ENCODE measurements around the gene MAML3.

Gene MAML3

GRCh38 chr4:139826426-139826825, 327.6 kb downstream of the MAML3 start:
- DNase-seq = no peak

GRCh38 chr4:139825523-139826014, 328.4 kb downstream of the MAML3 start:
- no peak for DNase-seq

DNA sequence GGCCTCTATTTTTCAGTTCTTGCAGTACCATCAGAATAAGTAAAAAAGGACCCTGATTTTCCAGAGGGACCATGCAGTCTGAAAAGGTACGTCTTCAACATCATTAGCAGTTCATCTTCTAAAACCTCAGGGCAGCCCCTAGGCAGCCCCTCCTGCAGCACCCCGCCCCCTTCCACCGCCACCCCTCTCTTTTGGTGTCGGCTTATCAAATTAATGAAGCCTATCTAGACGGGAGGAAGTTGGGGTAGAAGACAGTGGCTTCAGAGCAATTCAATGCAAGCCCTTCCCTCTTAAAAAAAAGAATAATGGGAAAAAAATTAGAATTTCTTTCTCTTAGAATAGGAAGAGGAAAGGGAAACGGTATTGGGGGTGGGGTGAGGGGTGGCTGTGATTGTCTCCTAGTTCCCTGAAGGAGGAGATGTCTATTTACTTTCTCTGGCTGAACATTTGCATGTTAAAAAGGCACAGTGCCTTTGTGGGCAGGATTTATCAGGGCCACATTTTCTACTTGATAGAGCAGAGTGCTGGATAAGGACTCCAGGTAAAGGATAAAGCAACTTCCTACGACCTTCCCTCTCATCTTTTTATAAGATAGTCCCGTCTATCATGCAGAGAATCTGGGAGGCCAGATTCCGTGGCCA, 329.0 kb downstream of the MAML3 start:
- no peak for DNase-seq

GRCh38 chr4:139823746-139824145, 330.2 kb downstream of the MAML3 start:
- no peak for DNase-seq

- DNase-seq = no peak
Measured at GRCh38 chr4:139823345-139823744, 330.6 kb downstream of the MAML3 start.

GRCh38 chr4:139822391-139822790, 331.6 kb downstream of the MAML3 start:
- no peak for DNase-seq

- no peak for DNase-seq
Measured at GRCh38 chr4:139819082-139819481, 334.9 kb downstream of the MAML3 start.

- no peak for DNase-seq
Measured at GRCh38 chr4:139817657-139818452, 336.1 kb downstream of the MAML3 start.

- no peak for DNase-seq
Measured at GRCh38 chr4:139816856-139817255, 337.1 kb downstream of the MAML3 start.

DNA sequence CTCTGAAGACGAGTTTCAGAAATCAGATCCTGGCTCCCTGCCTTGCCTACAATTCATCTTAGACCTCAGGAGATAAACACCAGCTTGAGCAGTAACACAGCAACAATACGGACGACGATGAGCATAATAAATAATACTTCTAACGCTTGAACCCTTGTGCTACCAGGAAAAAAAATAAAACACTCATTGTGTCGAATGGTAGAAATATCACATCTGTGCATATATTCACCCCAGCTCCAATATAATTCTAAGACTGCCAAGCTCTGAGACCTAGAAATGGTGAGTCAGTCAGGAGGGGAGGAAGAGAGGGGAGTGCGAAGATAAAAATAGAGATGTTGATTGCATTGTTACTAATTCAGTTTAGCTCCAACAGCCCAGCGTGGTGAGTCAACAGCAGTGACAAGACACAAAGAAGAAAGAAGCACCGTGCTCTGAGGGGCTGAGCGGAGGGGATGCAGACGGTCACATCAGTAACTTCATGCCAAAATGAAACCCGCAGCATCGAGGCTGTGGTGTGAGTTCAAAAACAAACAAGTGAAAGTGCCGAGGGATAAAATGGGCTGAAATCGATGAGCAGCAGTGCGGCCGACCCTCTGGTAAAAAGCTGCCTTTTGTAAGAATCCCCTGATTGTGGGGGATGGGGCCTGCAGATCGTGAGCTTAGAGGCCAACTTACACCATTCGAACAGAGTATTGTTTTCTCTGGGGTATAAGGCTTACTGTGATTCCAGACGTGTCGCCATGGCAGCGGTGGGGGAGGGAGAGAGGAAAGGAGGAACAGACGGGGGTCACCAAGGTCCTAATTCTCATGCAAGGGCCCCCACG, 338.0 kb downstream of the MAML3 start:
- no peak for DNase-seq

DNA sequence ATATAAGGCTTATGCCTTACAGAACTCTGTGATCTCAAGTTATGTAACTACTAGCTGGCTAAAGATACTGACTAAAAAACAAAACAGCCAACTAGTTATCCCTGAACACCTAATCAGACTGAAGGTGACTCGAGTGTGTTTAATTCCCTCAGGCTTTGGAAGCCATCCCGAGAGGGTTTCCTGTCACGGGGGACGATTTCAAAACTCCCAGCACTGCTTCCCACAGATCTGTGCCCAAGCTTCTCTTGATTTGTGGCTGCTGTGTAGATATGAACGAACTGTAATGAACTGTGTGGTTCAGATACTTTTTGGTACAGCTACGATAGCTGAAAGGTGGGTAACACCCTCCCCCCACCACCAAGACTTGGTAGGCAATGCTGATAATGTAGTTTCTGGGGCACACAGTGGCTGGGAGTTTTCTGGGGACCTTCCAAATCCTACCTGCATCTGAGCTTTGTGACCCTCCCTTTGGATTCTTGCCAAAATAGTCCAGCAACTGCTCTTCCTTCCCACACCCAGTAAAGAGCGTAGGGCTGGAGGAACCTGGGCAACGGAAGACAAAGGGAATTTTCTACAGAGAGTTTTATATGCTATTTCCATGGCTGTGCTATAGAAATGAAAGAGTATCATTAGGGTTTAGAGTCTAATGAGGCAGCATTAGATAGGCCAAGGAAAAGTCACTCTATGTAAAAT, 339.5 kb downstream of the MAML3 start:
- DNase-seq = no peak

DNA sequence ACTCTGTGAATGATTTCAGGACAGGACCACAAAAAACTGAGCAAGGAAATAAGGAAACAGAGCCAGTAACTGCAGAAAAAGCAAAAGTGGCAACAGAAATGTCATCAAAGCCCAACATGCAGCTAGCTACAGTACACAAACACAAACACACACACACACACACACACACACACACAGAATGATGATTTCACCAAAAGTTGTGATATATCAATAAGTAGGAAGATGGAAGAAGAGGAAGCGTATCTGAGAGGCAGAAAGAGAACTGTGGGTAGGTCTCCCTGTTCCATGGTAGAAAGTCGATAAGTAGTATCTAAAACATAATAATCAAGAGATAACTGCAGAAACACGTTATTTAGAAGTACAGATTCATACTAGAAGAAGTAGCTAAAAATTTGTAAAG, 340.1 kb downstream of the MAML3 start:
- DNase-seq = no peak

DNA sequence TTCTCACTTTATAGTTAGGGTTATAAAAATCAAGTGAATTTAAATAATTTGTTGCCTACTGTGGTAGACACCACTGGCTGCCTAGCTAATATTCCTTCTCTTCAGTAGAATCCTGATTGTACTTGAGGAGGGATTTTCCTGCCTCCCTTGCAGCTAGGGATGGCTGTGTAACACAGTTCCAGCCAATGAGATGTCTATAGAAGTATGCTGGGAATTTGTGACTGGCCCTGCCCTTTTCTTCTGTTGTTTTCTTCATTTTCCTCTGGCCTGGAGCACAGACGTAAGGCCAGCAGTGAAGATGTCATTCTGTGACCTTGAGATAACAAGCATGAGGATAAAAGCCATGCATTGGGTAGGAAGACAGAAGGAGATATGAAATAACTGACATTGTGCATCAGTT, 343.3 kb downstream of the MAML3 start:
- no peak for DNase-seq

- DNase-seq = no peak
Measured at GRCh38 chr4:139809757-139810140, 344.2 kb downstream of the MAML3 start.

DNA sequence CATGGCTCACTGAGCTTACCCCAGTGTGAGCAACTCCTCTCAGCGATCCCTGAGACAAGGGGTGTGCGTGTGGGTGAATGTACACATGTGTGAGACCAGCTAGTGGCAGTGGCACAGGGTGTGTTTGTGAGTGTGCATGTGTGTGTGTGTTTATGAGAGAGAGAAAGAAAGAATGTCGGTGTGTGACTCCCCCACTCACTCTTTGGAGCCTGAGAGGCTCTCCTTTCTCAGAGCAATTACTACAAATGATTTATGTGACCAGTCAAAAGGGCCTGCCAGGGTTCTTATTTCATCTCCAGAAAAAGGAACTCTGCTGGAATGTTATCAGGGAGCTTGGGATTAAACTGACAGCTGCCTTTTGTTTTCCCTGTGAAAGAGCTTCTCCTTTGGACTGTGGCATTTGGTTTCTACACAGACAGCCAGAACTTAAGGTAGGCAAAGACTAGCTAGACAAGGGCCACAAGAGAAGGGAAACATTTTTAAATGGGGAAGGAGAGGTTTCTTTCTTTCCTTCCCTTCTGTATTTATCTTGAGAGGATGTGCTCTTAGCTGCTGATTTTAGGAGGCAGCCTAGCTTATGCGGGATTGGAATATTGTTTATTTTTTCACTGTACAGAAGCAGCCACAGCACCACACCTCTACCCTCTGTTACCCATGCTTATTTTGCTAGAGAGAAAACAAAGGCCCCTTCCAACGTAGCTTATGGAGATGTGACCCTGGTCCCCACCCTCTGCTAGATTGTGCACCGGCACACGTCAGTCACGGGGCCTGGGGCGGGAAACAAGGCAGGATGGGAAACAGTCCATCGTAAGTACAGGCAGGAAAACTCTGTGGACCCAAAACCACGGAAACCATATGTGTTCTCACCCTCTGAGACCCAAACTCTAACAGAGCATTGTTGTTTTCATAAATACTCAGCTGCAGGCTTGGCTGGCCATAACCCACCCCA, 344.9 kb downstream of the MAML3 start:
- DNase-seq = no peak

GRCh38 chr4:139808381-139808807, 345.6 kb downstream of the MAML3 start:
- DNase-seq = no peak

- DNase-seq = no peak
Measured at GRCh38 chr4:139807483-139807882, 346.5 kb downstream of the MAML3 start.

GRCh38 chr4:139806929-139807328, 347.1 kb downstream of the MAML3 start:
- no peak for DNase-seq

GRCh38 chr4:139802931-139803330, 351.1 kb downstream of the MAML3 start:
- DNase-seq = no peak

DNA sequence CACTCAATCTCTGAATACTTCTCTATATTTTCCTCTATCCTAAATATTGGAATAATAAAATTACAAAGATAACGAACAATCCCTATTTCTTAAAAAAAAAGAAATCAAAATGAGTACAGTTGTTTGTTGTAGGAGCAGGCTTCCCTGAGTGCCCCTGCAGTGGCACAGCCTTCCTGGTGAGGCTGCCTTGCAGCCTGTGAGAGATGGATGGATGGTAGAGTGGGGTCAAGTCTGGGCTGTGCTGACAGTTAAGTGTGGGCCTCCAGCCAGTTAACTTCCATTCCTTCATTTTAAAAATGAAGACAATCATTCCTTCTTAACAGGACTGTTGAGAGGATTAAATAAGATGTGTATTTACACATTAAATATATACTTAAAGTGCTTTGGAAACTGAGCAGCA, 351.5 kb downstream of the MAML3 start:
- no peak for DNase-seq

DNA sequence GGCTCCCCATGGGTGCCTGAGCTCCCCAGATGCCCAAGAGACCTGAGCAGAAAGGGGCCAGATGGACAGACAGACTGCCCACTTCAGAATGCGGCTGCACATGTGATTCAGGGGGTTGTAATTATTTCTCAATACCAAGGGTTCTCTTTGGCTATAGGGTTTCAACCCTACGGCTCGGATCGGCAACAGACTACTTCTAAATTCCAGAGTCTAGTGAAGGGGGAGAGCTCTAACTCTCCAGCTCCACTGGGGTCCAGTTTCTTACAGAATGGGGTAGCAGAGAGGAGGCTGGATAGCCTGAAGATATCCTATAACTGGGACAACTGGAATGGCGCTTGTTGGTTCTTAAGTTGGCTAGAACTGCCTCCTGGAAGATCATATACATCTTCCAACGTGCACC, 352.1 kb downstream of the MAML3 start:
- no peak for DNase-seq

DNA sequence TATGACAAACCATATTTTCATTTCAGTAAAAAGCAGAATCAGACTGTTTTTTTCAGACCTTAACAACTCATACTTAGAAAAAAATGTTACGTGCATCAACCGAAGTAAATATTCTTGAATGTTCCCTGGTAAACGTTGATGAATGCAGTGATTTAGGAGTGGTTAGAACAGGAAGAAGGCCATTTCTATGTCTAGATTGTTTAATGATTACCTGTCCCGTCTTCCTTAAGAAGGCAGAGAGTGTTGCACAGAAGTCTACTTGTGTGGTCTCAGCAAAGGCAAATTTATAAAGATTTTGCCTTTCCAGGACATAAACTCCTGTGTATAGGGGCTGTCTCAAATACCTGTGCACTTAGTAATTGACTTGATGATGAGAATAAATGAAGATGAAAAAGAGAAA, 353.9 kb downstream of the MAML3 start:
- DNase-seq = no peak
